Activated CD8-positive, alpha-beta memory T cell treated with anti-CD3 and anti-CD28 coated beads for 48 hours (primary cell): Measurements from ENCODE around the gene RNF141.

Experiments used
- DNase-seq, 3 experiments: peaks; one replicate each; pipeline ENCODE4 v3.0.0-alpha.2; 2020; ENCODE audit warnings: low read depth in 2 of 3, low spot score in 2 of 3

Gene RNF141

GRCh38 chr11:10561947-10562346, 21.0 kb upstream of the RNF141 start:
- no peak for DNase-seq

GRCh38 chr11:10561043-10561818, 20.2 kb upstream of the RNF141 start:
- no peak for DNase-seq

GRCh38 chr11:10558288-10558687, 17.3 kb upstream of the RNF141 start:
- DNase-seq, result no peak

- no peak for DNase-seq
These were observed 15.6 kb upstream of the RNF141 start for GRCh38 chr11:10556590-10556989.

- no peak for DNase-seq
These were observed 10.9 kb upstream of the RNF141 start for GRCh38 chr11:10551845-10552352.

- DNase-seq, result no peak
These were observed 10.3 kb upstream of the RNF141 start for GRCh38 chr11:10551290-10551592.

- DNase-seq, result no peak
These were observed 9.7 kb upstream of the RNF141 start for GRCh38 chr11:10550503-10551289.

GRCh38 chr11:10544491-10545465, 3.8 kb upstream of the RNF141 start:
- no peak for DNase-seq

- DNase-seq, result no peak
These were observed 2.8 kb upstream of the RNF141 start for GRCh38 chr11:10543782-10544181.

GRCh38 chr11:10542776-10543175, 1.8 kb upstream of the RNF141 start:
- no peak for DNase-seq

- no peak for DNase-seq
These were observed 559 bp upstream of the RNF141 start for GRCh38 chr11:10541561-10541930.

- DNase-seq, result no peak
These were observed 457 bp downstream of the RNF141 start for GRCh38 chr11:10540546-10540914.

GRCh38 chr11:10539339-10539738, 1.6 kb downstream of the RNF141 start:
- no peak for DNase-seq

GRCh38 chr11:10538924-10539323, 2.1 kb downstream of the RNF141 start:
- no peak for DNase-seq

GRCh38 chr11:10537600-10537999, 3.4 kb downstream of the RNF141 start:
- no peak for DNase-seq

- no peak for DNase-seq
These were observed 6.7 kb downstream of the RNF141 start for GRCh38 chr11:10534316-10534715.

GRCh38 chr11:10533323-10533722, 7.7 kb downstream of the RNF141 start:
- no peak for DNase-seq

- no peak for DNase-seq
These were observed 8.5 kb downstream of the RNF141 start for GRCh38 chr11:10532526-10532925.

GRCh38 chr11:10529279-10529678, 11.7 kb downstream of the RNF141 start:
- no peak for DNase-seq

GRCh38 chr11:10528121-10528520, 12.9 kb downstream of the RNF141 start:
- no peak for DNase-seq
